Fibroblast of skin of left biceps (primary cell): ENCODE results near the gene PLEKHH3.

Experiments used
- DNase-seq, 2 experiments: peaks; one replicate each; pipeline ENCODE4 v3.0.0-alpha.2; 2013; ENCODE audit warnings: low read depth in 2 of 2

Gene PLEKHH3

GRCh38 chr17:42676424-42677011 is at the start of gene PLEKHH3:
TSS of gene PLEKHH3 (minus strand) at chr17:42676994. CDS start at chr17:42676563, 431 bp downstream.
- DNase-seq = no peak

DNA sequence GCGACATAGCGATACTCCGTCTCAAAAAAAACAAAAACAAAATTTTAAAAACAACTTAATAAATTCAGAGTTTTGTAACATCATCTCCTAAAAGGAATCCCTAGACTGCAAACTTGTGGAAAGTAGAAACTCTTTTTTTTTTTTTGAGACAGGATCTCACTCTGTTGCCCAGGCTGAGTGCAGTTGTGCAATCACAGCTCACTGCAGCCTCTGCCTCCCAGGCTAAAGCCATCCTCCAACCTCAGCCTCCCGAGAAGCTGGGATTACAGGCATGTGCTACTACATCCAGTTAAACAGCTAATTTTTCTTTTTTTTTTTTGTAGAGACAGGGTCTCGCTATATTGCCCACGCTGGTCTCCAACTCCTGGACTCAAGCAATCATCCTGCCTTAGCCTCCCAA is 48.3 kb upstream of the PLEKHH3 start:
- no peak for DNase-seq

- DNase-seq = no peak
Observed at GRCh38 chr17:42723636-42724035, 46.8 kb upstream of the PLEKHH3 start.

GRCh38 chr17:42720996-42721583 is 44.3 kb upstream of the PLEKHH3 start:
- DNase-seq = peak; percentile 18 to 24

DNA sequence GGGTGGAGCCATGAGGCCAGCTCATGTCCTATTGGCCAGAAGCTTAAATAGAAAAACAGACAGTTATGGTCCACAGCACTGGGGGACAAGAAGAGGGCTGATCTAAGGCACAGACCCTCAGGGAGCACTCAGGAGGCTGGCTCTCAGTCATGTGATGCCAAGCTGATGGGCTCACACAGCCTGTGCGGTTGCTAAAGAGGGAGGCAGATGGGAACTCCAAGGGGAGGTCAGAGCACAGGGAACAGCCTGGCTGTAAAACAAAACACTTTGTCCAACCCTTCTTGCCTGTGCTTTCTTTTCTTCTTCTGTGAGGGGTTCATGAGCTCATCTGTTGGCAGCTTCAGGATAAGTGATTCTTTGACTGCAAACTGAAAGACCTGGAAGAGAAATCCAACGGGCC is 32.8 kb upstream of the PLEKHH3 start:
- no peak for DNase-seq

- DNase-seq = no peak
Observed at GRCh38 chr17:42708588-42708987, 31.8 kb upstream of the PLEKHH3 start.

DNA sequence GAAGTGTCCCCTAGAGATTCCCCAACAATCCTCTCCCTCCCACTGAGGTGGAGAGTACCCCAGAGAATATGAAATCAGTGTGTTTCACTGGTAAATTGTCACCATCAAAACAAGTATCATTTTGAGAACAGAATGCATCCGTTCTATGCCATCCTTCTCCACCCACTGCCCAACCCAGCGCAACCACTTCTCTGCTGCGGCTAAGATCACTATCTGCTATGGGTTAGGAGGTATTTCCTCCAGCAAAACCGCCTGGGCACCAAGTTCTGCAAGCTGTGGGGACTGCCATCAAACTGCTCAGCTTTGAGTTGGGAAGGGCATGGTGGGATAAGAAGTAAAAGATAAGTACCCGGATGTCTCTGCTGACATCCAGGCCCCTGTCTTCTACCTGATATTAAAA is 29.9 kb upstream of the PLEKHH3 start:
- DNase-seq = no peak

DNA sequence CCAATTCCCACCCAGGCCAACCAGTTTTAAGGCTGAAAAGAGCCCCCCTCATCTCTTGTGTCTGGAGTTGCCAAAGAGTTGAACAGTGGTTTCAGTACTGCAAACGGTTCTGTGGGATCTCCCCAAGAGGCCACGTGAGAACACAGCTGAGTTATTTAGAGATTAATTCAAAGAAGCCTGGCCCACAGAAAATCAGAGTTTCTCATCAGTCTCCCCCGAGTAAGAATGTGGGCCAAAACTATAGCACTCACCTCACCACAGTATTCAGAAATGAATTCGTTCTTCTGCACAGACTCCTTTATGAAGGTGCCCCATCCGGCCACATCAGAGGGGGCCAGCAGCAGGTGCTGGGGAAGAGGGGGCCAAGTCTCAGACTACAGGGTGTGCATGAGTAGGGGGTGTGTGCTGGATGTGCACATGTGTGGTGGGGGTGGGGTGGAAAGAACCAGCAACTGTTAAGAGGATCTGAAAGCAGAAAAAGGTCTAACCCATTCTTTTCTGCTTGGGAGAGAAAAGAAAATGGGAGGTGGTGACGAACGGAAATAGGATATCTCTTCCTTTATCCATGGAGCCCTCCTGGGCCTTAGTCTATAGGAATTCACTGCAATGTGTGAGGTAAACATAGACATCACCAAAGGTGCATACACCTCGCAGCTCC is 28.2 kb upstream of the PLEKHH3 start:
- no peak for DNase-seq

DNA sequence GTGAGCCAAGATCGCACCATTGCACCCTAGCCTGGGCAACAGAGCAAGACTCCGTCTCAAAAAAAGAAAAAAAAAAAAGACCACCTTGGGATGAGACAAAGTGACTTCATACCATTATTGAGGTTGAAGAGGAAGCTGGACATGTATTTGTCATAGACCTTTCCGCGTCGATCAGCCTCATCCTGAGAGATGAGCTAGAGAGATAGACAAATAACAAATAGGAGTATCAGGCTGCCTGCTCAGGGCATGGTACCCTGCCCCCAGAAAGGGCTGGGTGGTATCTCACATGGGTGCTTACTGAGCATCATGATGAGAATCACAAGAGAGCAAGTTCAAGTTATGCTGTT is 27.7 kb upstream of the PLEKHH3 start:
- DNase-seq = no peak

DNA sequence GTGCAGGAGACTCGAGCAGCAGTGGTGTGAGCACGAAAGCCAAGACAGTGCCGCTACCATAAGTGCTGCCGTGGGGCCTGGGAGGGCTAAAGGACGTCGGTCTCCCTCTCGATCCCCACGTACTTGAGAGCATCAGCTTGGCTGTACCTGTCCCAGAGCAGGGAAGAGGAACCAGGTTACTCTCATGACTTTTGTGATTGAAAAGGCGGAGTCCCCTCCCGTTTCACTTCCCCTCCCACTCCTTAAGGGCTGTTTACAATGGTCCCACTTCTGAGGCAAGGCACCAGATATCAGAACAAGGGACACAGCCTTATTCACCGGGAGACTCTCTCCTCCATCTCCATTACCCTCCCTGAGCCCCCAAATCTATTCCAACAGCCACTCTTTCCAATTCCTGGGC is 25.7 kb upstream of the PLEKHH3 start:
- no peak for DNase-seq

DNA sequence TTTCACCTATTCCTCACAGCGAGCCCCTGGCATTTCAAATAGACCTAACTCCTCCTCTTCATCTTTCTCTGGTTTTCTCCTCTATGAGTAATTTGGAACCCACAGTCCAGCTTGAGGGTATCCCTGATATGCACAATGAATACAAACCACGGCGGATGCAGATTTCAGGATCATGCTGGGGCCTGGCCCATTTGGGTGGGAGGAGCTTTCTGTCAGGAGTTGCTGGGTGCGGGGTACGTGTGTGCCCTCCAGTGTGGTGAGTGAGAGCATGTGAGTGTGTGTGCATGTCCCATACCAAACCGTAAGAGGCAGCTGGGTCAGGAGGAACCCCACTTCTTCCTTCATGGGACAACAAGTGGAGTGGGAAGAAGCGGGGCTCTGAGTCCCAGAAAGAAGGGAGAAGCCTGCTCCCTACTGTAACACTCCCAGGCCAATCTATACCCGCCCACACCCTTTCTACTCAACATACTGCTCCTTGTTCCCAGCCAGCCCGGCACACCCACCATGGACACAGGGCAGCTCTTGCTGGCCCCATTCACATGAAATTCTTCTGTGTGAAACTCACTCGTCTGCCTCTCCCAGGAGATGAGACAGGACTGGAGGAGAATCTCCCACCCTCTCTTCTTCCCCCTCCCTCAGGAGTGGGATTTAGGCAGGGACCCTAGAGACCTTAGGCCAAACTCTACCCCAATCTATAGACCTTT is 23.9 kb upstream of the PLEKHH3 start:
- DNase-seq = no peak

- no peak for DNase-seq
Observed at GRCh38 chr17:42699415-42699740, 22.6 kb upstream of the PLEKHH3 start.

- peak; percentile 75 to 78 for DNase-seq
Observed at GRCh38 chr17:42698736-42699414, 22.1 kb upstream of the PLEKHH3 start.

GRCh38 chr17:42697108-42697811 is 20.5 kb upstream of the PLEKHH3 start:
- no peak for DNase-seq

DNA sequence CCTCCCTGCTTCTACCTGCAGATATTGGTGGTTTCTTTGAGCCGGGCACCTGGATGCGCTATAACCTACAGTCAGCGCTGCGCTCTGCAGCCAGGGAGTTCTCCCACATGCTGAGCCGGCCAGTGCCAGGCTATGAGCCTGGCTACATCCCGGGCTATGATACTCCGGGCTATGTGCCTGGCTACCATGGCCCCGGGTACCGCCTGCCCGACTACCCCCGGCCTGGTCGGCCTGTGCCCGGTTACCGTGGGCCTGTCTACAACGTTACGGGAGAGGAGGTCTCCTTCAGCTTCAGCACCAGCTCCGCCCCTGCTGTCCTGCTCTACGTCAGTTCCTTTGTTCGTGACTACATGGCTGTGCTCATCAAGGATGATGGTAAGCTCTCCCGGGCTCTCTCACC is 18.7 kb upstream of the PLEKHH3 start:
- no peak for DNase-seq

DNA sequence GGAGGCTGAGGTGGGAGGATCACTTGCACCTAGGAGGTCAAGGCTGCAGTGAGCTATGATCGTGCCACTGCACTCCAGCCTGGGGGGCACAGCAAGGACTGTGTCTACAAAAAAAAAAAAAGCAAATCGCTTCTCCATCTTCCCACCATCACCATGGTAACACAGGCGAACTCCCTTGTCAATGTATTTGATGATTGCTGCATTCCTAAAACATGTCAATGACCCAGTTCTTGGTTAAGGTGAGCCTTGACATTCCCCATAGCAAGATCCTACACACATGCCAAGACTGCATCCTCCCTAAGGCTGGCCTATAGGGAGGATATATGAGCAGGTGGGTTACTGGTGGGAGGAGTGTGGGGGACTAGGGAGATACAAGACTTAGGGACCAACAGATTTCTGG is 17.7 kb upstream of the PLEKHH3 start:
- no peak for DNase-seq

DNA sequence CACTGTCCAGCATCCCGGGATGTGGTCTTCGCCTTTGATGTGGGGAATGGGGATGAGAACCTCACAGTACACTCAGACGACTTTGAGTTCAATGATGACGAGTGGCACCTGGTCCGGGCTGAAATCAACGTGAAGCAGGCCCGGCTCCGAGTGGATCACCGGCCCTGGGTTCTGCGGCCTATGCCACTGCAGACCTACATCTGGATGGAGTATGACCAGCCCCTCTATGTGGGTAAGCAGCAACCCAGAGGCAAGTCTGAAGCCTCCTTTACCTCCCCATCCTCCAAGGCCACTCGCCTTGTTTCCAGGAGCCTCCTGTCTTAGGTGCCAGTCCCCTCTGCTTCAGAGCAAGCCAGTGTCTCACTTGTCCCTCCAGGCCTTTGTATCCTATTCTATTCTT is 15.7 kb upstream of the PLEKHH3 start:
- DNase-seq = no peak

- DNase-seq = no peak
Observed at GRCh38 chr17:42691021-42691545, 14.3 kb upstream of the PLEKHH3 start.

- DNase-seq = no peak
Observed at GRCh38 chr17:42690596-42690995, 13.8 kb upstream of the PLEKHH3 start.

DNA sequence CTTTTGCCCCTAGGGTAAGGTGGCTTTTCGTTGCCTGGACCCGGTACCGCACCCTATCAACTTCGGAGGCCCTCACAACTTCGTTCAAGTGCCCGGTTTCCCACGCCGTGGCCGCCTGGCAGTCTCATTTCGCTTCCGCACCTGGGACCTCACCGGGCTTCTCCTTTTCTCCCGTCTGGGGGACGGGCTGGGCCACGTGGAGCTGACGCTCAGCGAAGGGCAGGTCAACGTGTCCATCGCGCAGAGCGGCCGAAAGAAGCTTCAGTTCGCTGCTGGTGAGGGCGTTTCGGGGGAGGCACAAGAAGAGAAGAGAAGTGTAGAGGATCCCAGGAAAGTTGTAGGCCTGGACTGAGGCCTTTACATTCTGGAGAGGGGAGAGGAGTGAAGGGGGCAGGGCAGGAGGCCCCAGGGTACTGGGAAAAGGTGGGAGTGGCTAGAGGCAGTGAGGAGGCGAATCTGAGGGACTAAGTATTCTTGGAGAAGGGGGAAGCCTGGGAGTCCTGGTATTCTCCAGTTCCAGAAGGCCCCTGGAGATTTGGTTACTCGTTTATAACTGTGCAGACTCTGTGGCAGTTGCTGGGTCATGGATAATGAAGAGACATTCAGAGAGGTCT is 11.0 kb upstream of the PLEKHH3 start:
- DNase-seq = no peak

DNA sequence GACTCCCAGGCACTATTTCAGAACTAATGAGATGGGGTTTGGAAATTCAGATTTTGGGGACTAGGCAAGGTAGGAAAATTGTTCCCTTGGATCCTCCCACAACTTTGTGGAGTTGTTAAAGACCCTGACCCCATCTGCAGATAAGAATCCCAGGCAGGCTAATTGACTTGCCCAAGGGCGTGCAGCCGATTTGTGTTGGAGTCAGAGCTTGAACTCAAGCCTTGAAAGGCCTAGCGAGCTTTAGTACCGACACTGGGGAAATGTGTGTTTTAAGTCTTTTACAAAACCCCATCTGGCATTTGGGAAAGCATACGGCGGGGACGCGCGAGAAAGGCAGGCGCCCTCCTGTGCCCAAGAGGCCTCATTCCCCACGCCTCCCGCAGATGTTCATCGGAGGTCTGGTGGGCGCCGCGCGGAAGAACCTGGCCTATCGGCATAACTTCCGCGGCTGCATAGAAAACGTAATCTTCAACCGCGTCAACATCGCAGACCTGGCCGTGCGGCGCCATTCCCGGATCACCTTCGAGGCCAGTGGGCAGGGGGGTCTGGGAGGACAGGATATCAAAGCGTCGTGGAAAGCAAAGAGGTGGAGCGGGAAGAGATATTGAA is 9.8 kb upstream of the PLEKHH3 start:
- no peak for DNase-seq
